ENCODE data around the gene RIN1. TPM values are rescaled to one million over a fixed set of nuclear protein-coding genes. Genes with fewer than 3 reads are reported as not detected.
"Not testable (repeated sequence)": the region's sequence is repeated elsewhere in the genome, so short reads cannot be mapped to it uniquely, and the experiment has no call there.

The RIN1 gene
- polyA plus RNA-seq, 1 of the 3 experiments (the other 2 are of a cell fraction) = 16.9 TPM

DNA sequence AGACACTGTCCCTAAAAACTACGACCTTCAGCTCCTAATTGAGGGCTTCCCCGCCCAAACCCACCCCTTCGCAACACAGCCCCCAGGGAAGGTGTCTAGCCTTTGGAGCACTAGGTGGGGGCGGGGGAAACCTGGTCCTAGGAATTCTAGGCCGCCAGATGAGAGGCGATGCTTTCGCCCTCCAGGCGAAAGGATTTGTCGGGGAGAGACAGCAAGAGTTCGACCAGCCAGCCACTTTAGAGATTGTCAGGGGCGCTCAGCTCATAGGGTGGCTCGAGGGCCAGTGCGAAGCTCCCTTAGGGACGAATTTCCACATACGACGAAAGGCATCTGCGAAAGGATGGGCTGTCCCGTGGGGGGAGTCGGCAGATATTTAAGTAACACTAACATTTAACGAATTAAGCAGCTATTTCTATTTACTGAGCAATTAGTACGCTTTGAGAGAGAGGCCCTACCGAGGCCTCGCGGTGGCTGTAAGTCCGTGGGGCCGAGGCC, 24.7 kb downstream of the RIN1 start:
- WGBS (ENCODE audit: low lambda C conversion rate) = 24% methylated on average over 23 of the region's 26 CpGs
- Histone ChIP-seq H3K27ac (ENCODE audit: low read depth in 2 of 2, low read length in 1 of 2) (peak overlapping the region; percentile 94 to 96), H3K9me3 (no peaks in the 10 kb centered on the region), H3K4me2 (peak overlapping the region; percentile 81), H3K9me2 (no peaks in the 10 kb centered on the region), H3K36me3 (replicated peaks in 1 of 2; ENCODE audit: control insufficient read depth in 1 of 2, insufficient read depth in 2 of 2, low read length in 1 of 2) (no peaks in the 10 kb centered on the region), H3K9ac (peak overlapping the region; percentile 68), H3K27me3 (ENCODE audit: insufficient read depth) (no peaks in the 10 kb centered on the region), H3K4me1 (ENCODE audit: control insufficient read depth in 1 of 2, insufficient read depth in 2 of 2, low read depth in 1 of 2, low read length in 1 of 2) (peaks cover 11 to 44% of the 10 kb centered on the region in 2 experiments; a peak in 2 of 4 replicates), H4K20me1 (ENCODE audit: insufficient read depth) (no peaks in the 10 kb centered on the region), H3K4me3 (ENCODE audit: low read depth in 2 of 2, low read length in 1 of 2) (peak overlapping the region; percentile 59 to 70), H3K79me2 (ENCODE audit: insufficient read depth) (no peaks in the 10 kb centered on the region), H2AFZ (ENCODE audit: low read depth) (peak overlapping the region; percentile 88; the same call in 1 of the 2 replicates), H3F3A (replicated peaks; ENCODE audit: insufficient read depth) (peaks cover 15% of the 10 kb centered on the region)
- TF ChIP-seq EP300 (IDR thresholded peaks at IDR 0.05; ENCODE audit: borderline replicate concordance in 1 of 2, low read depth in 1 of 2, low read length in 1 of 2) = no peak
- no peak for TF ChIP-seq SMC3 (IDR thresholded peaks at IDR 0.05; ENCODE audit: low read depth, low read length)
- no peak for TF ChIP-seq YY1 (IDR thresholded peaks at IDR 0.05; ENCODE audit: low read depth)
- no peak for TF ChIP-seq MEF2A (IDR thresholded peaks at IDR 0.05; ENCODE audit: borderline replicate concordance, low read depth)
- no peak for TF ChIP-seq TAF1 (IDR thresholded peaks at IDR 0.05; ENCODE audit: borderline replicate concordance, low read depth, low read length)
- no peak for TF ChIP-seq POLR2AphosphoS5 (IDR thresholded peaks at IDR 0.05; ENCODE audit: low read depth, low read length)
- TF ChIP-seq IRF3 (IDR thresholded peaks at IDR 0.05; ENCODE audit: low read depth, low read length) = no peak
- TF ChIP-seq CTCF (IDR thresholded peaks at IDR 0.05) = no peak
- TF ChIP-seq RFX5 (IDR thresholded peaks at IDR 0.05; ENCODE audit: low read length) = no peak
- TF ChIP-seq CHD2 (IDR thresholded peaks at IDR 0.05; ENCODE audit: low read length, partially characterized antibody) = no peak
- TF ChIP-seq SIN3A (IDR thresholded peaks at IDR 0.05; ENCODE audit: borderline replicate concordance, low read depth, low read length) = no peak
- no peak for TF ChIP-seq GATA2 (CRISPR knock-in tag; IDR thresholded peaks at IDR 0.05)
- no peak for TF ChIP-seq JUND (IDR thresholded peaks at IDR 0.05)
- no peak for TF ChIP-seq MXI1 (IDR thresholded peaks at IDR 0.05; ENCODE audit: low read depth, low read length)
- TF ChIP-seq, protein P1, sequence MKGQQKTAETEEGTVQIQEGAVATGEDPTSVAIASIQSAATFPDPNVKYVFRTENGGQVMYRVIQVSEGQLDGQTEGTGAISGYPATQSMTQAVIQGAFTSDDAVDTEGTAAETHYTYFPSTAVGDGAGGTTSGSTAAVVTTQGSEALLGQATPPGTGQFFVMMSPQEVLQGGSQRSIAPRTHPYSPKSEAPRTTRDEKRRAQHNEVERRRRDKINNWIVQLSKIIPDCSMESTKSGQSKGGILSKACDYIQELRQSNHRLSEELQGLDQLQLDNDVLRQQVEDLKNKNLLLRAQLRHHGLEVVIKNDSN (IDR thresholded peaks at IDR 0.05; ENCODE audit: borderline replicate concordance, low read depth) = no peak
- TF ChIP-seq, protein P2, sequence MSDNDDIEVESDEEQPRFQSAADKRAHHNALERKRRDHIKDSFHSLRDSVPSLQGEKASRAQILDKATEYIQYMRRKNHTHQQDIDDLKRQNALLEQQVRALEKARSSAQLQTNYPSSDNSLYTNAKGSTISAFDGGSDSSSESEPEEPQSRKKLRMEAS (IDR thresholded peaks at IDR 0.05; ENCODE audit: low read depth) = no peak
- TF ChIP-seq, protein P3, sequence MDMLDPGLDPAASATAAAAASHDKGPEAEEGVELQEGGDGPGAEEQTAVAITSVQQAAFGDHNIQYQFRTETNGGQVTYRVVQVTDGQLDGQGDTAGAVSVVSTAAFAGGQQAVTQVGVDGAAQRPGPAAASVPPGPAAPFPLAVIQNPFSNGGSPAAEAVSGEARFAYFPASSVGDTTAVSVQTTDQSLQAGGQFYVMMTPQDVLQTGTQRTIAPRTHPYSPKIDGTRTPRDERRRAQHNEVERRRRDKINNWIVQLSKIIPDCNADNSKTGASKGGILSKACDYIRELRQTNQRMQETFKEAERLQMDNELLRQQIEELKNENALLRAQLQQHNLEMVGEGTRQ (IDR thresholded peaks at IDR 0.05; ENCODE audit: borderline replicate concordance, low read depth, low read length) = no peak
- TF ChIP-seq TCF12 (IDR thresholded peaks at IDR 0.05) = no peak
- TF ChIP-seq GABPA (IDR thresholded peaks at IDR 0.05; ENCODE audit: low read depth) = no peak
- TF ChIP-seq RCOR1 (IDR thresholded peaks at IDR 0.05; ENCODE audit: low read length) = no peak
- POLR2A ChIA-PET = interaction anchor here (0.6 to 3.1 kb wide), 9 partner anchors 11 to 194 kb away, joined by 3 to 33 read pairs (median 5); partner anchors contain the start of genes B4GAT1, BRMS1 and RIN1
- CTCF ChIA-PET = interaction anchor here (0.6 to 12.4 kb wide), 37 partner anchors 11 to 175 kb away, joined by 3 to 280 read pairs (median 4); partner anchors contain the start of genes B4GAT1, BRMS1, CNIH2 and DPP3
- DNase-seq = no peak

- 91% methylated on average over 18 of the region's 18 CpGs for WGBS (ENCODE audit: low lambda C conversion rate)
- not testable (repeated sequence) for H3K4me3 ChIP-seq (ENCODE audit: low read depth in 2 of 2, low read length in 1 of 2); H3K36me3 ChIP-seq (replicated peaks in 1 of 2; ENCODE audit: control insufficient read depth in 1 of 2, insufficient read depth in 2 of 2, low read length in 1 of 2); H3K27ac ChIP-seq (ENCODE audit: low read depth in 2 of 2, low read length in 1 of 2); H3K79me2 ChIP-seq (ENCODE audit: insufficient read depth); H3K9me3 ChIP-seq; H2AFZ ChIP-seq (ENCODE audit: low read depth); H3K9me2 ChIP-seq; H3K4me2 ChIP-seq; DNase-seq; H3K27me3 ChIP-seq (ENCODE audit: insufficient read depth); H3K9ac ChIP-seq; H4K20me1 ChIP-seq (ENCODE audit: insufficient read depth)
- peaks cover 15% of the 10 kb centered on the region for H3F3A ChIP-seq (replicated peaks; ENCODE audit: insufficient read depth)
- peaks cover 11 to 38% of the 10 kb centered on the region in 2 experiments; a peak in 2 of 4 replicates for H3K4me1 ChIP-seq (ENCODE audit: control insufficient read depth in 1 of 2, insufficient read depth in 2 of 2, low read depth in 1 of 2, low read length in 1 of 2)
- CTCF ChIA-PET = interaction anchor here (0.6 to 12.4 kb wide), 37 partner anchors 11 to 174 kb away, joined by 3 to 280 read pairs (median 4); partner anchors contain the start of genes B4GAT1, BRMS1, CNIH2 and DPP3
- POLR2A ChIA-PET = interaction anchor here (0.8 to 3.1 kb wide), 6 partner anchors 11 to 52 kb away, joined by 3 to 33 read pairs (median 6); partner anchors contain the start of gene RIN1
These were observed 25.3 kb downstream of the RIN1 start for GRCh38 chr11:66310803-66311440.

Data from SK-N-SH (cell line).